ENCODE results near the gene INPP1. TPM values are rescaled to one million over a fixed set of nuclear protein-coding genes. Genes with fewer than 3 reads are reported as not detected.
A peak's percentile ranks its signal among the peaks of the same experiment; 100 is the strongest.

INPP1 gene
- total RNA-seq, 4 donors from 2014 or later: 5.6 to 9.9 (median 8.0) TPM

DNA sequence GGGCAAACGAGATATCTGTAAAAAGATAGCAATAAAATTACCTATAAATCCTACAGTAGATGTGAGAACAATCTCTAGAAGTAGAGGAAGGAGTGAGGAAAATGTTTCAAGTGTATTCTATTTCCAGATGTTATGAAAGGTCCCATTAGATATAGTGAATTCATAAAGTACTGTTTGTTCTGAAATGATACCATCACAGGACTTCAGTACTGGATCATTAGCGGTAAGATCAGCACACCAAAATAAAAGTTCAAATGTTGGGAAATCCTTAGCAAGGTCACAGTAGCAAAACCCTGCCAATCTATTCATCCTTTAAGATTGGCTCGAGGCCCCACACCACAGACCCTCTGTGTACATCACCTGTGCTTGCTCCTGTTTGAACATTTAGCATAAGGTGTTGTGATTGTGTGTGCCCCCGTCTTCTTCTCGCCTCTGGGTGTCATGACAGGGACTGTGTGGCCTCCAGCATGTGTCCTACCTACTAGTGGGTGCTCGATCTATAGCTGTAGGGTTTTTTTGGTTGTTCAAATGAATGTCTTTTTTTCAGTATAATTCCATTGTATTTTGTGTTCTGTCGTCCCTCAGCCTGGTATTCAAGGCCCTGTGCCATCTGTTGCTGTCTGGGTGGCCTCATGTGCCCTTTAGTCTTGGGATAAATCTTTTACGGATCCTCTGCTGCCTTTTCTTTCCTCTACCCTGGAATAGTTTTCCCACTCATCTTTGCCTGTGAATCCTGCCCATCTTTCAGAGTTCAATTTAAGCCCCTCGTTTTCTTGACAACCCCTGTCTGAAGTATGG, 73.9 kb downstream of the INPP1 start:
- Histone ChIP-seq H3K27ac (peak overlapping the region; percentile 34 to 63 (median 56)), H3K36me3 (no peaks in the 10 kb centered on the region), H3K4me3 (no peak overlapping the region), H3K4me1 (peaks cover 11 to 25% of the 10 kb centered on the region in 2 donors), H3K27me3 (no peaks in the 10 kb centered on the region), H3K9me3 (no peaks in the 10 kb centered on the region)
- ATAC-seq (peak in 1 of 2 donors; percentile 72), DNase-seq (no peak)
- in situ Hi-C loops (cut with MboI; ENCODE audit: low sequenced_read_pairs in 4 of 4) (no loop called here), intact Hi-C loops (cut with DNase I; ENCODE audit: low total_unique reads) (loop anchor here (5.0 kb wide), 1 partner anchor 45 kb away; no protein-coding TSS in a partner anchor)
- TF ChIP-seq, protein P1, sequence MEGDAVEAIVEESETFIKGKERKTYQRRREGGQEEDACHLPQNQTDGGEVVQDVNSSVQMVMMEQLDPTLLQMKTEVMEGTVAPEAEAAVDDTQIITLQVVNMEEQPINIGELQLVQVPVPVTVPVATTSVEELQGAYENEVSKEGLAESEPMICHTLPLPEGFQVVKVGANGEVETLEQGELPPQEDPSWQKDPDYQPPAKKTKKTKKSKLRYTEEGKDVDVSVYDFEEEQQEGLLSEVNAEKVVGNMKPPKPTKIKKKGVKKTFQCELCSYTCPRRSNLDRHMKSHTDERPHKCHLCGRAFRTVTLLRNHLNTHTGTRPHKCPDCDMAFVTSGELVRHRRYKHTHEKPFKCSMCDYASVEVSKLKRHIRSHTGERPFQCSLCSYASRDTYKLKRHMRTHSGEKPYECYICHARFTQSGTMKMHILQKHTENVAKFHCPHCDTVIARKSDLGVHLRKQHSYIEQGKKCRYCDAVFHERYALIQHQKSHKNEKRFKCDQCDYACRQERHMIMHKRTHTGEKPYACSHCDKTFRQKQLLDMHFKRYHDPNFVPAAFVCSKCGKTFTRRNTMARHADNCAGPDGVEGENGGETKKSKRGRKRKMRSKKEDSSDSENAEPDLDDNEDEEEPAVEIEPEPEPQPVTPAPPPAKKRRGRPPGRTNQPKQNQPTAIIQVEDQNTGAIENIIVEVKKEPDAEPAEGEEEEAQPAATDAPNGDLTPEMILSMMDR (IDR thresholded peaks at IDR 0.05 in 4 of 5, conservative IDR thresholded peaks at IDR 0.05 in 1 of 5): no peak
- TF ChIP-seq POLR2A (IDR thresholded peaks at IDR 0.05): no peak

- H3K36me3 ChIP-seq: no peaks in the 10 kb centered on the region
- DNase-seq (no peak), ATAC-seq (peak in 1 of 2 donors; percentile 23)
- H3K4me3 ChIP-seq: no peak overlapping the region
- intact Hi-C loops (cut with DNase I; ENCODE audit: low total_unique reads): loop anchor here (5.0 kb wide), 1 partner anchor 44 kb away; no protein-coding TSS in a partner anchor
- H3K27me3 ChIP-seq: no peaks in the 10 kb centered on the region
- peak overlapping the region in 2 of 4 donors; percentile 16 to 61 for H3K27ac ChIP-seq
- in situ Hi-C loops (cut with MboI; ENCODE audit: low sequenced_read_pairs in 4 of 4): no loop called here
- H3K9me3 ChIP-seq: no peaks in the 10 kb centered on the region
- peaks cover 11 to 16% of the 10 kb centered on the region in 2 donors for H3K4me1 ChIP-seq
- TF ChIP-seq, protein P1 (IDR thresholded peaks at IDR 0.05 in 4 of 5, conservative IDR thresholded peaks at IDR 0.05 in 1 of 5): no peak
- TF ChIP-seq POLR2A (IDR thresholded peaks at IDR 0.05): no peak
Measured at GRCh38 chr2:190418727-190419126, 75.3 kb downstream of the INPP1 start.

DNA sequence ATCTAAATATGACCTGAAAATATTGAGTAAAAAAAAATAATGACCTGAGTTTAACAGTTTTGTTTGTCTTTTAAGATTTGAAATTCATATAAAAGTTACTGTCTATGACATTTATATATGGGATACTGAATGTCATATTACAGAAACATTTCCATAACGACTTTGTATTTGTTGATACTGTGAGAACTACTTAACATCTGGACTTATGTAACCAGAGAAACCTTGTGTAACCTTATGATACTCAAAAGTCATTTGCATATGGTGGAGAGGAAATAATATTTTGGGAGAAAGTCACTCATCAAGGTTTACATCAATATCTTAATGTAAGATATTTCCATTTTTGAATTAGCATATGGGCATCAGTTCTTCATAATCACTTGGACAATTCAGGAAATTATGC, 77.4 kb downstream of the INPP1 start:
- DNase-seq (no peak), ATAC-seq (no peak)
- H3K27ac ChIP-seq: no peak overlapping the region
- no peaks in the 10 kb centered on the region for H3K27me3 ChIP-seq
- no peak for TF ChIP-seq POLR2A (IDR thresholded peaks at IDR 0.05)
- TF ChIP-seq, protein P1 (IDR thresholded peaks at IDR 0.05 in 4 of 5, conservative IDR thresholded peaks at IDR 0.05 in 1 of 5): no peak
- H3K36me3 ChIP-seq: no peaks in the 10 kb centered on the region
- intact Hi-C loops (cut with DNase I; ENCODE audit: low total_unique reads): no loop called here
- H3K4me3 ChIP-seq: no peak overlapping the region
- H3K4me1 ChIP-seq: peaks cover 11 to 12% of the 10 kb centered on the region in 2 donors
- no peaks in the 10 kb centered on the region for H3K9me3 ChIP-seq
- in situ Hi-C loops (cut with MboI; ENCODE audit: low sequenced_read_pairs in 4 of 4): no loop called here

Other genes with a start within 250 kb of the INPP1 start
- gene HIBCH, start 23.8 kb upstream of the INPP1 start, total RNA-seq: 10 to 100 TPM in 2 of 4 donors, 1 to 10 TPM in 2; 3.7 to 20.1 (median 10.6) TPM
- 10 to 100 TPM in 3 of 4 donors, 1 to 10 TPM in 1; 9.3 to 20.3 (median 12.5) TPM for gene MFSD6, start 64.8 kb downstream of the INPP1 start, total RNA-seq
- gene NEMP2, start 191.1 kb downstream of the INPP1 start, total RNA-seq: 1 to 10 TPM in 3 of 4 donors, under 1 TPM in 1; 0.24 to 1.7 (median 1.3) TPM

Measured in gastrocnemius medialis (tissue), 4 donors.